Pericardium fibroblast (primary cell): Measurements from ENCODE around the gene STAG1. TPM values are rescaled to one million over a fixed set of nuclear protein-coding genes. Genes with fewer than 3 reads are reported as not detected.

ENCODE experiments used
- total RNA-seq: library from RNA; depleted of rRNA; stranded (reverse); fragments of >200 nt; gene quantifications from 2 replicates; pipeline ENCODE4 v1.2.3, GENCODE V29; 2015

STAG1 gene
- 18.4 and 24.3 TPM in 2 replicates for total RNA-seq

GRCh38 chr3:136752172-136752421 lies at the start of gene STAG1:
STAG1 (minus strand) TSS chr3:136752378; CDS start chr3:136630898, 121,480 bp downstream.

Other genes starting within 250 kb of the STAG1 start
- gene SLC35G2, start 66.7 kb upstream of the STAG1 start, total RNA-seq = 6.3 and 9.8 TPM in 2 replicates
- gene NCK1, start 109.8 kb upstream of the STAG1 start, total RNA-seq = 40.5 and 48.8 TPM in 2 replicates
- gene IL20RB, start 205.6 kb upstream of the STAG1 start, total RNA-seq = 2.8 and 7.8 TPM in 2 replicates